ENCODE results near the gene CIB4.

The CIB4 gene

DNA sequence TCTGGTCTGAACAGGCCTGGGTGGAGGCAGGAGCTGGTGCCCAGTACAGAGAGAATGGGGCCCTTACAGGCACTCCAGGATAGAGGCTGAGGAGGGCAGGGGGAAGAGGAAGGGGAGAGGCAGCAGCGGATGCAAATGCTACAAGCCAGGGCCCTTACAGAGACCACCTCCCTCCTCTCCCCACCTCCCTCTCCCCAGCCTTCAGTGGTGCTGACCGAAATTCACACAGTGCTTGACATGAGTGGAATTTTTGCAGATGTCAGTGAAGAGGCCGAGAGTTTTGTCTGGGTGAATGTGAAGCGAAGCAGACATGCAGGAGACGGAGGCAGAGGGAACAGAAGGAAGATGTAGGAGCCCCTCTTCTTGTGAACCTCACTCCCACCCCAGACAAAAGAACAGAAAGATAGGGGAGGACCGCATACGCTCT, 31.9 kb downstream of the CIB4 start:
- DNase-seq (ENCODE audit: low read depth in 2 of 2, low spot score in 1 of 2) = no peak

DNA sequence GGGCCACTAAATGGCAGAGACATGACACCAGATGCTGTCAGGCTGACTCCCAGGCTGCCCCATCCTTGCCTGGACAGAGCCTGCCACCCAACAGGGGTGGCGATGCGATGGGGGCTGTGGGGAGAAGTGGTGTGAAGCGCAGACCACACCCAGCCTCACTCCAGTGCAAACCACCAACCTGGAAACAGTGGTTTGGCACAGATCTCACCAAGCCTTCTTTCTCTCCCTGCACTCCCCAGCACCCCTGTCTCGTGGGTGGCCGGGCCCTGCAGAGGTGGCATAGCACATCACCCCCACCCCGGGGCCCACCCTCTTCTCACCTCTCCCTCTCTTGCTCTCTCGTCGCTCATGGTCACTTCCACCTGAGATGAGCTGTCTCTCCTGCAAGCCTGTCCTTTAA, 32.6 kb downstream of the CIB4 start:
- no peak for DNase-seq (ENCODE audit: low read depth in 2 of 2, low spot score in 1 of 2)

DNA sequence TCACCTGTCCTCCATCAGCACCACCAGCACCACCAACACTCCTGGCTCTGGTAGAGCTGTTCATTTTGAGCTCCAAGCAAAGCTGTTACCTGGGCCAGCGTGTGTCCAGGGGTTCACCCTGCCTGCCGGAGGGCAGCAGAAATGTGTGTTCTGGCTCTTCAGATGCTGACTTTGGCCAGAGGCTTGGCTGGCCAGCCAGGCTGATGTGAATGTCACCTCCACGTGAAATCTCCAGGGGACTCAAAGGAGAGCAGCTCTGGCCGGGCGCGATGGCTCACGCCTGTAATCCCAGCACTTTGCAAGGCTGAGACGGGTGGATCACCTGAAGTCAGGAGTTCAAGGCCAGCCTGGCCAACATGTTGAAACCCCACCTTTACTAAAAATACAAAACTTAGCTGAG, 33.5 kb downstream of the CIB4 start:
- DNase-seq (ENCODE audit: low read depth in 2 of 2, low spot score in 1 of 2) = no peak

DNA sequence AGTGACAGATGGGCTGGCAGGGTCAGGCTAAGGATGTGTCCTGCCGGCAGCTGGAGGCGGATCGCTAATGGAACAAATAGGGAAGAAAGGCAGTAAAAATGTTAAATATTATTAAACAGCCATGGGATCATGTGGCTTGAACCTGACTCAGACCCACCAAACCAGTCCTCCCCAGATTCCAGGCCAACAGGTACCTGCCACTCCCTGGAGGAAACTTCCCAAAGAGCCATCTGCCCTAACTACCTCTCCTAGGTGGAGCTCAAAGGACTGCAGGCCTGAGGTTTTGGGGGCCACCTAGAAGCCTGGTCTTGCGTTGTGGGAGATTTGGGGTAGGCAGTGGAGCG, 34.3 kb downstream of the CIB4 start:
- DNase-seq (ENCODE audit: low read depth in 2 of 2, low spot score in 1 of 2) = no peak

DNA sequence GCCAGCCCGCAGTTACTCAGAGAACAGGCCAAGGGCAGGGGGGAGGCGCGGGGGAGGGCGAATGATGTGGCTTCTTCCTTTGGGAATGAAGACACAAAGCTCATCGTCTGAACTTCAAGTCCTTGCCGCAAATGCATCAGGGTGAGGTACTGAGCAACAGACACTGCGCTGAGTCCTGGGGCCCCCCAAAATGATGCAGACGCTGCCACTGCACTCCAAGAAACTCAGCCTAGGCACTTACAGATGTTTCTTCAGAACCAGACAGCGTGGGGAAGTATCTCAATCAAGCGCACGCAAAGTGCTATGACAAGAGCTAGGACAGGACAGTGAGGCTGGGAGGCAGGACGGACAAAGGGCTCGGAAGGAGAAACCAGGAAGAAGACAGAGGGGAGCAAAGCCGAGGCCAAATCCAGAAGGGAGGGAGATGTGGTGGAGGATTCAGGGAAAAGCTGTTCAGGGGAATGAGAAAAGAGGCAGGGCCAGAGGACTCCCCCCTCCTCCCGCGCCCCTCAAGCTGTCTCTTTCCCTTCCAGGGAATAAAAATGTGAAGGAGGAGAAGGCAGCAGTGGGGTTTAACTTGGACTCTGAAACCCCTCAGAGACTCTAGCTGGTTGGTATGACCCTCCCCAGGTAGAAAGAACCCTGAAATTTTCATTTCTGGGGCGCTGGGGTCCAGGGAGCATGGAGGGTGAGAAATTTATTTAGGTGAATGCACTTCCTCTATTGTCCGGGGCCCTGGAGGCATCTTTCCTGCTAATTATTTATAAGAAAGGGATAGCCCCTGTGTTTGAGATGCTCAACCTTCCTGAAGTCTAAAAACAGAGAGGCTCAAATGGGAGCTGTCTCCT, 34.9 kb downstream of the CIB4 start:
- DNase-seq (ENCODE audit: low read depth in 2 of 2, low spot score in 1 of 2) = no peak

DNA sequence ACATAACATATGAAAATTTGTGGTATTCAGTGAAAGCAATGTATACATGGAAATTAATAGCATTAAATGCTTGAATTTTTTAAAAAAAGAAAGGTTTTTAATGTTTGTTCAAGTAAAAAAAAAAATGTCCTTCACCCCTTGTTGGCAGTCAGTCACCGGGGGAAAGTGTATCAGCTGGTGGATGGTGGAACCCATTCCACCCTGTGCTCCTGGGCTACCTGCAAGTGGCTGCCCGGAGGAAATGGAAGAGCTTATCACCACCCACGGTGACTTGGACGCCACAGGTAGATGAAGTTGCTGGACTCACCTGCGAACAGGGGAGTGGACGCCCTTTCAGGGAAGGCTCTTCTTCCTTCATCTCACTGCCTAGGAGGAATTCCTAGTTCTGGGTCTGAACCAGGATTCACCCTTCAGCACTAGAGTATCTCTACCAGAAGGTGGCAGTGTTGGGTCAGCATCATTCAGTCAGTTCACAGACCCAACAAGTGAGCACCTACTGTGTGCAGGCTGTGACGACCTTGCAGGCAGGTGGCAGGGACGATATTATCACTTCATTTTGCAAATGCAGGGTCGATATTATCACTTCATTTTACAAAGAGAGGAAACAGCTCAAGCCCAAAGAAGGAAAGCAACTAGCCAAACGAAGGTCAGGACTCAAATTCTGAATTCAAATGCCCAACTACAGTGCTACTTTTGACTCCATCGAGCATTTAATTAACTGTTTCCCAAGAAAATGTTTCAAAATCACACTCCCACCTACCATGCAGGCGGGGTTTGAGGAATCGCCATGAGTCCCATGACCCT, 35.8 kb downstream of the CIB4 start:
- no peak for DNase-seq (ENCODE audit: low read depth in 2 of 2, low spot score in 1 of 2)

DNA sequence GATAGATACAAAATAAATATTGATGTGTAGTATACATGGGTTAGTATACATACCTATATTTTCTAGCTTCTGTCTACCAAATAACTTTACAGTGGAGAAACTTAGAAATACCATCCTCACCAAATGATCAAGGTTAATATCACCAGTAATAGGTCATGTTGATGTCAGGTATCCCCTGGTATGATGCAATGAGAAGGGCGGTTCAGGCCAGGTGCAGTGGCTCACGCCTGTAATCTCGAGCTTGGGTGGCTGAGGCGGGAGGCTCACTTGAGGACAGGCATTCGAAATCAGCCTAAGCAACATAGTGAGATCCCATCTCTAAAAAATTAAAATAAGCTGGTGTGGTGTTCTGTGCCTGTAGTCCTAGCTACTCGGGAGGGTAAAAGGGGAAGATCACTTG, 38.6 kb downstream of the CIB4 start:
- no peak for DNase-seq (ENCODE audit: low read depth in 2 of 2, low spot score in 1 of 2)

DNA sequence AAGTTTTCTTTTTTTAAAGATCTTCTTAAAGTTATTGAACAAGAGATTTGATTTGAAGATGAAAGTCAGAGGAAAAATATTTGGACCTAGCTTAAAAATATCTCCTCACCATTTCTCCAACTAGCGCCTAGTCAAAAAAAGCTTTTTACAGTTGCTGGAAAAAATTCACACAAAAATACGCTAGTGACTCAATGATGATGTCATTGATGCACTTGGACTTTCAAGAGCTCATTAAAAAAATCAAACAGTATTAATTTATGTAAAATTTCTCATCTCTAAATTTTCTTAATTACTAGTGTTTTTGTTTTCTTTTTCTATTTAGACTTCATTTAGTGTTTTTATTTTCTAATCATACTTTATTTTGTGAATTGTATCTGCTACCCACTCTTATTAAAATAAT, 41.8 kb downstream of the CIB4 start:
- no peak for DNase-seq (ENCODE audit: low read depth in 2 of 2, low spot score in 1 of 2)

DNA sequence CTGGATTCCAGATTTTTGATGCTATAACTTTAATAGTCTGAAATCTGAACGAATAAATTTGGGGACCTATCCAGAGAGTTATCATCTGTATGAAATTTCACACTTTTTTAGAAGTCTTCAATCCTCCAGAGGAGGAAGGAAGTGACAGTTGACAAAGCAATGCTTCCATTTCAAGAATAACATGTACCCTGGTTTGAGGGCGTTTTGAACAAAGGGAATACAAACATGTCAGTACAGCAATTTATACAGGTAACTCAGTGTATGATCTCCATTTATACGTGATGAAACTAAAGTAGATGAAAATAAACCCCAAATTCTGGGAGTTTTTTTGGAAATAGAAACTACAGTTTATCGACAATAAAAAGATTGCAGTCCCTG, 42.2 kb downstream of the CIB4 start:
- no peak for DNase-seq (ENCODE audit: low read depth in 2 of 2, low spot score in 1 of 2)

DNA sequence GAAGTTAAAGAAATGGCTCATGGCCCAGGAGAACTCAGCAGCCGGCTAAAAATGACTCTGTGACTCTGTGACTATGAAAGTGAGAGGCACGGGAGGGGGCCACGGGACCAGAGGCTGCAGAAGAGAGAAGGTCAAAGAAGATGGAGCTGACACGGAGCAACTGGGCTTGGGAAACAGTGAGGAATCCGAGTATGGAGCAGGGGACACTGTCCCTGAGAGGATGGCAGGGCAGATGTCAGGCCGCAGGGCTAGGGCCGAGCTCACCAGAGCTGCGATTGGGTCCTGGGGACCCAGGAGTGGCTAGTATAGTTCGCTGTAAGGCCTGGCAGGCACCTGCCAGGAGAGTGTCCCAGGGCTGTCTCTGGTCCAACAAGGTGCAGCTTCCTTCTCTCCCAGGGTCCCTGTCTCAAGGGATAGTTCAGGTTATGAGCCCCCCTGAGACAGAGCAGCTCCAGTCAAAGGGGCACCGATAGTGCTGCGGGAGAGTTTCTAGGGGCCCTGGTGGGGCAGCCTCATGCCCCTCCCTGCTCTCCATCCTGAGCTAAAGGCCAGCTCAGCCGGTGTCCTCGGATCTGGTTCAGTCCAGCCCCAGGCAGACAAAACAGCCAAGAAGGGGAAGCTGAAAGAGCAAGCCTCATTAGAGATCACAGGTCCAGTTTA, 42.7 kb downstream of the CIB4 start:
- no peak for DNase-seq (ENCODE audit: low read depth in 2 of 2, low spot score in 1 of 2)

DNA sequence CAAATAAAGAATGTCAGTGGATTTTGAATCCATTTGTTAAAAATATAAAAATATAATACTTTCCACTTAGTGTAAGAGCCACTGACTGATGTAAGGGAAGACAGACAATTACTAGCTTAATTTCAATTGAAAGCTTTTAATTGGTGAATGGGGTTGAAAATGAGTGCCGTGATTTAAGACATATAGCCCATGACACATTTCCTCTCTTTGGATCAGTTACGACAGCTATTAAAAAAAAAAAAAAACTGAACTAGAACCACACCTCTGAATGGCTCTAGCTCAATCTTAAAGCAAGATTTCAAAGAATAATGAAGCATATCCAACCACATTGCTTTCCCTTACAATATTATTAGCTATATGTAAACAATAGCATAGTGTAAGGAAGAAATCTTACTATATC, 44.0 kb downstream of the CIB4 start:
- DNase-seq (ENCODE audit: low read depth in 2 of 2, low spot score in 1 of 2) = no peak

DNA sequence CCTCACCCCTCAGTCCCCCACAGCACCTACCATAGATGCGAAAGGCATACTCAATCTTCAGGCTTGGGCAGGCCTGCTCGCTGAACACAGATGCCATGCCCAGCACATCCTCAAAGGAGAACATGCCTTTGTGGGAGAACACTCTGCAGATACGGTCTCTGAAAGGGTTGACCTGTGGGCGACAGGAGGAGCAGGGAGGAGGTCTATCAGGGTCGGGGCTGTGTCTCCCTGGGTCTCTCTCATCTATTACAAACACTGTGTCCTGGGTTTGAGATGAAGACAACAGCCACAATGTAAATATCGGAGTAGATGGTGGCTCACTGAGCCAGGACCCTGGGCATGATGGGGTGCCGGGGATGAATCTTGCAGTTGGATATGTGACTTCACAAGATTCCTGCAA, 46.0 kb downstream of the CIB4 start:
- no peak for DNase-seq (ENCODE audit: low read depth in 2 of 2, low spot score in 1 of 2)

DNA sequence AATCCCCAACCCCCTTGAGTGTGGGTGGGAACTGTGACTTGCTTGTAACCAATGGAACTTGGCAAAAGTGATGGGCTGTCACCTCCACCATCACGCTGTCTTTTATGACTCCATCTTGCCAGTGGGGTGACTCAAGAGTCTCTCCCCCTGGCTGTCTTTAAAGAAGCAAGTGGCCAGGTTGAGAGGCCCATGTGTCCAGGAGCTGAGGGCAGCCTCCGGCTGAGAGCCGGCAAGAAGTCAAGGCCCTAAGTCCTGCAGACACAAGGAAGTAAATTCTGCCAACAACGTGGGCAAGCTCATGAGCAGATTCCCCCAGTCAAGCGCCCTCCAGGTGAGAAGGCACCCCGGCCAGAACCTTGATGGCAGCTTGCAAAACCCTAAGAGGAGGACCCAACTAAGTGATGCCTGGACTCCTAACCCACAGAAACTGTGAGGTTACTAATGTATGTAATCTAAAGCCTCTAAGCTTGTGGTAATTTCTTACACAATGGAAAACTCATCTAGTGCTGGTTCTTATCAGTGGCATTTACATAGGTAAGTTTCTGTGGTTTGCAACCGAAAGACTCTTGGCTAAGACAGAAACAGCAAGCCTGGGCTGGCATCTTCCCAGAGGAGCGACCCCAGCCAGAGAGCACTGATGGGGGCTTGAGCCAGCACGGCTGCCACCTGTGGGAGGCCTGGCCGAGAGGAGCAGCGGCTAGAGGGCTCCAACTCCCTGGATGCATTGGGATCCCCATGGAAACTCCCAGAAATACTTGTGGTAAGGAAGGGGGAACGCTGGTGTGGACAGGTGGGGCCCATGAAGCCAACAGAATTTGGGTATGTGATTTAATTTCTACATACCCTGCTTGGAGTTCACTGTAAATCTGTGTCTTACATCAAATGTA, 49.3 kb downstream of the CIB4 start:
- DNase-seq (ENCODE audit: low read depth in 2 of 2, low spot score in 1 of 2) = no peak

DNA sequence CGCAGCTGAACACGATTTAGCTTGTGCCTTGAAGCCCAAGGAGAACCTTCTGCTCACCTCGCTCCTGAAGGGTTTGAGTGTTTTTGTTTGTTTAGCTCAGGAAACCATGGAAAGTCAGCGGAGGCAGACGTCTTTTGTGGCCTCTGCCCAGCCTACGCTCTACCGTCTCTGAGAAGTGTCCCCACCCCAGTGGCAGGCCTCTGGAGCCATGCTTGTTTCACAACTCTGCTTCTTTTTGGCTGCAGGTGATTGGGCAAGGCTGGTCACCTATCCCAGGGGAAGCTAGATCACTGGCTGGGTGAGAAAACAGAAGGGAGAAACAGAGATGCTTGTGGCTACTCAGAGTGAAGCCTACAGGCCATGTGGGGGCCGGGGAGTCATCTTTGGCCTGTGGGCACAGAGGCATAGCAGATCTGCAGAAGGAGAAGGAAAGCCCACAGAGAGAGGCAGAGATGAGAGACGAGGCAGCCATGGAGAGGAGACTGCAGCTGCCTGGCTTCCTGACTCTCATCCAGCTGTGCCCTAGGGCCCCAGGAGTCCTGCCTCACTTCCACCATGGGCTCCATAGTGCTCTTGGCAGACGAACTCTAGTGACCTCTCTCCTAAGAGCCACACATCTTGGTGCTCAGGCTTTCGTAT, 50.1 kb downstream of the CIB4 start:
- no peak for DNase-seq (ENCODE audit: low read depth in 2 of 2, low spot score in 1 of 2)

DNA sequence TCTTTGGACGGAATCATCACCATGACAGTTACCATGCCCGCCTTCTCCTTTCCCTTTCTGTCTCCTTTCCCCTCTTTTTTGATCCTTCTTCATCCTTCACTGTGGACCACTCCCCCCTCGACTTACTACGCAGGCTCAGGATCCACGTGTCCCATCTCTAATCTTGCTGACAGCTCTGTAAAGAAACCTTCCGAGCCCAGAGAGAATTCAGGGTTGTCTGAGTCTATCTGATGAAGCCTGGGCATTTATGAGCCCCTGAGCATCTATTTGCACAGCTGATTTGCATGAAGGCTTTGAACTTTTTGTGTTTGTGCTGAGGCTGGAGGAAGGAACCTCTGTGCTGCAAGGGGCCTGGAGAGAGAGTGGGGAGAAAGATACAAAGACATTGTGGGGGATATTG, 50.7 kb downstream of the CIB4 start:
- DNase-seq (ENCODE audit: low read depth in 2 of 2, low spot score in 1 of 2) = no peak

DNA sequence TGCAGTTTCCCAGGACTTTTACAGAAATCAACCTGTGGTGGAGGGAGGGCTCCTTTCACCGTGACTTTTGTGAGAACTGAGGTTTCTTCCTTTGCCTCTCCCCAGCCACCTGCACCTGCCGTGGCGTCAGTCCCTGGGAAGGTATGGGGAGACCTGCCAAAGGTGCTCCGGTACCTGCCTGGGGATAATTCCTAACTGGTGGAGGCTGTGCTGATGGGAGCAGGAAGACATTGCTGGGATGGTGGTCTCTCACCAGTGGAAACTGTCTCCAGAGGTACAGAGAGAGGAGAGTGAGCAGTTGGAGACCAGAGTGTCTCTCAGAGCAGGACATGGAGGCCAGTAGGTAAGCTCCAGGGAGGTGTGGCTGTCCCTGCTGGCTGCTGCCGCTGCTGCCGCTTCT, 52.6 kb downstream of the CIB4 start:
- no peak for DNase-seq (ENCODE audit: low read depth in 2 of 2, low spot score in 1 of 2)

DNA sequence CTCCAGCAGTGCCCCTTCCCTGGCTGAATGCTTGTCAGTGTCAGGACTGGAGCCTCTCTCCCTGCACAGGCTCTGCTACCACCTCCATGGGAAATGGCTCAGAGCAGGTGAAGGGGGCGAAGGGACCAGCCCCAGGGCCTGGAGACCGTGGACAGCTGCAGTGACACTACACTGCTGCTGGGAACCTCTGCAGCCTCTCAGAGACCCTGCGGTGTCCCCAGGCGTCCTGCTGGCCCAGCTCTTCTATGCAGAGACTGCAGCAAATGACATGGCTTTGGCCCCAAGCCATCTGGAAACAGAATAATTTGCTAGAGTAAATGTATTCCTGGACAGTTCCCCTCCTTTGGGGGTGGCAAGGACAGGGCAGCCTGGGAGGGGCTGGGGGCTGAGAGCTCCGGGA, 53.2 kb downstream of the CIB4 start:
- no peak for DNase-seq (ENCODE audit: low read depth in 2 of 2, low spot score in 1 of 2)

DNA sequence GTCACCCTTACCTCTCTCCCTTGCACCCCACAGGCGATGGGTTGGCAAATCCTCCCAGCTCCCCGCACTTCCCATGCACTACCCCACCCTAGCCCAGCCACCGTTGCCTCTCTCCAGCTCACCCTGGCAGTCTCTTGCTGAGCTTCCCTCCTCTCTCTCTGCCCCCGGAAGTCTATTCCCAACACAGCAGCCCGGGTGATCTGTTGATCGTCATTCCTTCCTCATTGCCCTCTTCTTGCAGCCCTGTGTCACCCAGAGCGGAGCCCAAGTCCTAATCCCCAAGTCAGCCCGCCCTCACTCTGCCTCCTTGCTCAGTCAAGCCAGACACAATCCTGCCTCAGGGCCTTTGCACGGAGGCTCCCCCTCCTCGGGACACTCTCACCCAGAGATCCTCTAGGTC, 55.2 kb downstream of the CIB4 start:
- no peak for DNase-seq (ENCODE audit: low read depth in 2 of 2, low spot score in 1 of 2)

DNA sequence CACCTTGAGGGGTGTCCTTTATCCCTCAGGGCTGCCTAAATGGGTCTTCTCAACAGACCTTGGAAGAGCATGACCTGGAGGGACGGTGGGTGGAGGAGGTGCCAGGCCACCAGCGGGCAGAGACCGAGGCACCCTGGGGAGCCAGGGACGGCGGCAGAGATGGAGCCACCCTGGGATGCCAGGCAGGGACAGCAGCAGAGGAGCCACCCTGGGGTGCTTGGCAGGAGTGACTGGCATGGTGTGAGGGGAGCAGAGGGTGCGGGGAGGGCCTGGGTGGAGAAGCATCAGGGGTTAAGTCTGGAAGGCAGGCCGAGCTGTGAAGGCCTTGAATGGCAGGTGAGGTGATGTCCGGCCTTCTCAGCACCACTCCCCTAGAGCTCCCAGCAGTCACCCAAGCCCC, 56.1 kb downstream of the CIB4 start:
- DNase-seq (ENCODE audit: low read depth in 2 of 2, low spot score in 1 of 2) = no peak

DNA sequence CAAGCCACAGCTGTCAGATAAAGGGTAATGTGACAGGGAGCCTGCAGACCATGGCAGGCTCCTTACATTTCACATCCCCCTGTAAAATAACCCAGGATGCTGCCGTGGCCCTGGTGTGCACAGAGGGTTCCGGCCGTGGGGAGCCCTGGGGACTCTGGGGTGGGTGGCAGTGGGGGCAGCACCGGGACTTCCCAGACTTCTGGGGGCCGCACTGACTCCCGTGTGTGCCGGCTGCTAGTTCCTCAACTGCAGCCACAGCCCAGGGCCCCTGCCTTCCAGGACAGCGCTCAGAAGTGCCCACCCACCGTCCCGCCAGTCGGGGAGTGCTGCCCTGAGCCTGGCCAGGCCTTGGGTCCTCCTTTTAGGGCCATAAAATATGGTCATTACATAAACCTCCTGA, 56.5 kb downstream of the CIB4 start:
- no peak for DNase-seq (ENCODE audit: low read depth in 2 of 2, low spot score in 1 of 2)

DNA sequence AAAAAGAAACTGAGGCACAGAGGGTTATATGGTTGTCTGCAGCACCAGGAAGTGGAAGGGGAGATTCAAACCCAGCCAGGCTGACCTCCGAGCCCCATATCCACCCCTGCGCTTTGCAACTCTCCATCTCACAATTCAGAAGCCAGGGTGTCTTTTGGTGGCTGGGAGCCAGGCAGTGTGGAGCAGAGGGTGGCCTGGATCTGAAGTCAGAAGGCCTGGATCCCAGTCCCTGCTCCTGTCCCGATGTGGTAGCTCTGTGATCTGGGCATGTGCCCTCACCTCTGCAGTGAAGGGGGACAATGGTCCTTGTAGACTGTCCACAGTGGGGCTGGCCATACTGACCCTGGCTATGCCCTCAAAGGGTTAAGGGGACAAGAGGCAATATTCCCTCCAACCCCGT, 57.0 kb downstream of the CIB4 start:
- no peak for DNase-seq (ENCODE audit: low read depth in 2 of 2, low spot score in 1 of 2)
